Measurements from ENCODE around the gene EXOSC7. TPM values are rescaled to one million over a fixed set of nuclear protein-coding genes. Genes with fewer than 3 reads are reported as not detected.
"Not testable (repeated sequence)": the region's sequence is repeated elsewhere in the genome, so short reads cannot be mapped to it uniquely, and the experiment has no call there.

EXOSC7 gene
- total and polyA plus RNA-seq, 7 donors = 16.2 to 44.3 (median 30.3) TPM

DNA sequence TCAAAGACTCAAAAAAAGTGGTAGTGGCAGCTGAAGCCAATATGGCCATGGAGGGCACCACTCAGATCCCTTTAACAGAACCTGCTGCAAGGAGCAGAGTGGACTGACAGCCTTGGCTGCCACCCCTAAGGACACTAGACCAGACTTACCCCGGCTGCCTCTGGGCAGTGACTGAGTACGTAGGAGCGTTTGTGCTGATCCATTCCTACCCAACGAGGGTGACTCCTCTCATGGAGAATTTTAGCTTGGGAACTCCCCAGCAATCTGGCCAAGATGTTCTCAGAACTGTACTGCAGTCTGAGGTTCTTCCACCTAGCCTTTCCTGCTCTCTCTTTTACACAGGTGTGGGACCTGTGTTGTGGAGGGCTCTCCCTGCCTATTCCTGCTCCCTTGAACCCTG lies 72.2 kb downstream of the EXOSC7 start:
- H3K36me3 ChIP-seq = no peaks in the 10 kb centered on the region
- H3K4me3 ChIP-seq = no peak overlapping the region
- WGBS, 2 donors = 84 to 88% methylated on average over 4 of the region's 4 CpGs
- H3K27me3 ChIP-seq = no peaks in the 10 kb centered on the region
- H3K27ac ChIP-seq = no peak overlapping the region
- H3K9me3 ChIP-seq = no peaks in the 10 kb centered on the region
- intact Hi-C loops (cut with DNase I) = no loop called here
- DNase-seq = no peak
- TF ChIP-seq, protein P1, sequence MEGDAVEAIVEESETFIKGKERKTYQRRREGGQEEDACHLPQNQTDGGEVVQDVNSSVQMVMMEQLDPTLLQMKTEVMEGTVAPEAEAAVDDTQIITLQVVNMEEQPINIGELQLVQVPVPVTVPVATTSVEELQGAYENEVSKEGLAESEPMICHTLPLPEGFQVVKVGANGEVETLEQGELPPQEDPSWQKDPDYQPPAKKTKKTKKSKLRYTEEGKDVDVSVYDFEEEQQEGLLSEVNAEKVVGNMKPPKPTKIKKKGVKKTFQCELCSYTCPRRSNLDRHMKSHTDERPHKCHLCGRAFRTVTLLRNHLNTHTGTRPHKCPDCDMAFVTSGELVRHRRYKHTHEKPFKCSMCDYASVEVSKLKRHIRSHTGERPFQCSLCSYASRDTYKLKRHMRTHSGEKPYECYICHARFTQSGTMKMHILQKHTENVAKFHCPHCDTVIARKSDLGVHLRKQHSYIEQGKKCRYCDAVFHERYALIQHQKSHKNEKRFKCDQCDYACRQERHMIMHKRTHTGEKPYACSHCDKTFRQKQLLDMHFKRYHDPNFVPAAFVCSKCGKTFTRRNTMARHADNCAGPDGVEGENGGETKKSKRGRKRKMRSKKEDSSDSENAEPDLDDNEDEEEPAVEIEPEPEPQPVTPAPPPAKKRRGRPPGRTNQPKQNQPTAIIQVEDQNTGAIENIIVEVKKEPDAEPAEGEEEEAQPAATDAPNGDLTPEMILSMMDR (IDR thresholded peaks at IDR 0.05) = no peak
- TF ChIP-seq POLR2AphosphoS5 (IDR thresholded peaks at IDR 0.05) (no peak), POLR2A (IDR thresholded peaks at IDR 0.05) (no peak), EP300 (IDR thresholded peaks at IDR 0.05) (no peak)
- peaks cover 0 to 8% (median 4%) of the 10 kb centered on the region in 4 donors for H3K4me1 ChIP-seq

DNA sequence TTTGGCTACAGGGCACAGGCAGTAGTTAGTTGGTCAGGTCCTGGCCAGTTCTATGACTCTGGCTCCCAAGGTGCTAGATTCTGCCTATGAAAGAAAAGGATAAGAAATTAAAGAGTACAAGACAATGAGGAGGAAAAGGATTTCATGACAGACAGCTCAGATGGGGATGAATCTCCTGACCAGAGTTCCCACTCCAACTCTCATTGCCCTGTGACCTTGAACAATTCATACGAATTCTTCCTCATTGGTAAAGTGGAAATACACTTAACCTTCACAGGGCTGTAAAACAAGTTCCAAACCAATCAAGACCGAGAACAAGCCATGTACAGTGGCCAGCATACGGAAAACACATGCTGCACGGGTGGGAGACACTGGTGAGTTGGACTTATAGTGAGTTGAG lies 73.8 kb downstream of the EXOSC7 start:
- no peak for TF ChIP-seq POLR2A (IDR thresholded peaks at IDR 0.05)
- no peak for TF ChIP-seq EP300 (IDR thresholded peaks at IDR 0.05)
- TF ChIP-seq, protein P1 (IDR thresholded peaks at IDR 0.05) = no peak
- TF ChIP-seq POLR2AphosphoS5 (IDR thresholded peaks at IDR 0.05) = no peak
- no peaks in the 10 kb centered on the region for H3K27me3 ChIP-seq
- H3K4me1 ChIP-seq = peaks cover 0 to 11% (median 8%) of the 10 kb centered on the region in 4 donors
- intact Hi-C loops (cut with DNase I) = loop anchor here (5.0 kb wide), 1 partner anchor 142 kb away; no protein-coding TSS in a partner anchor
- H3K4me3 ChIP-seq = no peak overlapping the region
- H3K27ac ChIP-seq = no peak overlapping the region
- no peak for DNase-seq
- H3K36me3 ChIP-seq = no peaks in the 10 kb centered on the region
- H3K9me3 ChIP-seq = no peaks in the 10 kb centered on the region
- 49 to 83% methylated on average over 4 of the region's 4 CpGs for WGBS, 2 donors

DNA sequence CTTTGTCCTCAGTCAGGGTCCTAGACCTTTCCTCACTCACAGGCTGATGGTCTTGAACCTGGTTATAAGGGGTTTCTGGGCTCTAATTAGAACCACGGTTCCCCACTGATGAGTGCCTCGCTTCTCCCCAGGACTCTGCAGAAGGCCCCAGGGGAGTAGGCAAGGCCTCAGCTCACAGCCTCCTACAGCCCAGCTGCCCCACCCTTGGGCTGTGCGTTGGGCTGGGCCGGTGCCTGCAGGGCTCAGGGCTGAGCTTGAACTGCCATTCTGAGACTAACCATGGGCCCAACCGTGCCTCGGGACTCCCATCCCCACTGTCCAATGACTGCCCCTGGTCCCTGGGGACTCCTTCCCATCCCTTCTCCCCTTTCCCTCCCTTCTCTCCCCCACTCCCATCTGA lies 75.6 kb downstream of the EXOSC7 start:
- Histone ChIP-seq H3K36me3 (no peaks in the 10 kb centered on the region), H3K4me3 (no peak overlapping the region), H3K4me1 (peaks cover 0 to 30% (median 23%) of the 10 kb centered on the region in 4 donors), H3K9me3 (no peaks in the 10 kb centered on the region), H3K27me3 (no peaks in the 10 kb centered on the region), H3K27ac (no peak overlapping the region)
- intact Hi-C loops (cut with DNase I) = loop anchor here (2.0 to 5.0 kb wide), 2 partner anchors 59 to 141 kb away; no protein-coding TSS in a partner anchor
- 71 to 85% methylated on average over 6 of the region's 6 CpGs for WGBS, 2 donors
- DNase-seq = no peak
- no peak for TF ChIP-seq EP300 (IDR thresholded peaks at IDR 0.05)
- TF ChIP-seq POLR2AphosphoS5 (IDR thresholded peaks at IDR 0.05) = no peak
- TF ChIP-seq, protein P1 (IDR thresholded peaks at IDR 0.05) = no peak
- no peak for TF ChIP-seq POLR2A (IDR thresholded peaks at IDR 0.05)

DNA sequence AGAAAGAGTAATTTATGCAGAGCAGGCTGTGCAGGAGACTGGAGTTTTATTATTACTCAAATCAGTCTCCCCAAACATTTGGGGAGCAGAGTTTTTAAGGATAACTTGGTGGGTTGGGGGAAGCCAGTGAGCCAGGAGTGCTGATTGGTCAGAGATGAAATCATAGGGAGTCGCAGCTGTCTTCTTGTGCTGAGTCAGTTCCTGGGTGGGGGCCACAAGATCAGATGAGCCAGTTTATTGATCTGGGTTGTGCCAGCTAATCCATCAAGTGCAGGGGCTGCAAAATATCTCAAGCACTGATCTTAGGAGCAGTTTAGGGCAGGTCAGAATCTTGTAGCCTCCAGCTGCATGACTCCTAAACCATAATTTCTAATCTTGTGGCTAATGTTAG lies 77.8 kb downstream of the EXOSC7 start:
- not testable (repeated sequence) for H3K36me3 ChIP-seq, H3K4me3 ChIP-seq, H3K27me3 ChIP-seq, DNase-seq, H3K9me3 ChIP-seq
- Histone ChIP-seq H3K4me1 (peaks cover 0 to 44% (median 35%) of the 10 kb centered on the region in 4 donors), H3K27ac (peak overlapping the region in 2 of 4 donors; percentile 73 to 79)
- intact Hi-C loops (cut with DNase I) = loop anchor here (2.0 to 5.0 kb wide), 2 partner anchors 57 to 139 kb away; no protein-coding TSS in a partner anchor
- WGBS, 2 donors = 66 to 85% methylated on average over 1 of the region's 1 CpG

DNA sequence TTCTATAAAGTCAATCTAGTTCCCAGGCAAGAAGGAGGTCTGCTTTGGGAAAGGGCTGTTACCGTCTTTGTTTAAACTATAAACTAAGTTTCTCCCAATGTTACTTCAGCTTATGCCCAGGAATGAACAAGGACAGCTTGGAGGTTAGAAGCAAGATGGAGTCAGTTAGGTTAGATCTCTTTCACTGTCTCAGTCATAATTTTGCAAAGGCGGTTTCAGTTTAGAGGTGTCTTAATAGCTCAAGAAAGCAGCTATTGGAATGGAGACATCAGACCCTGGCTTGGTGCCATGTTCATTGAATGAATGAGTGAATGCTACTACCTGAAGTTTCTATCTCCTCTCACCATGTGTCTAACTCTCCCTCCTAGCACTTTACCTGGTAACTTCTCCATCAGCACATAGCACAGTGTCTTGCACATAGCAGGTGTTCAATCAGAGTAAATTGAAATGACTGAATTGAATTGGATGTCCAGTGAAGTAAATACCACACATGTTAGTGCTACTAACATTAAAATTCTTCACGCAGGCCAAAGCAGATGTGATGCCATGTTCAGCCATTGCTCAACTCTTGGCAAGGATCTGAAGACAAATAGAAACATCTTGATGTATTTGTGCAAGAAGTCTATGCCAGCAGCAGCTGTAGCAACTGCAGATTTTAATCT lies 78.3 kb downstream of the EXOSC7 start:
- Histone ChIP-seq H3K27me3 (no peaks in the 10 kb centered on the region), H3K27ac (peak overlapping the region in 3 of 4 donors; percentile 15 to 79 (median 73)), H3K9me3 (no peaks in the 10 kb centered on the region), H3K4me3 (no peak overlapping the region), H3K36me3 (no peaks in the 10 kb centered on the region), H3K4me1 (peaks cover 0 to 44% (median 35%) of the 10 kb centered on the region in 4 donors)
- intact Hi-C loops (cut with DNase I) = loop anchor here (5.0 kb wide), 1 partner anchor 138 kb away; no protein-coding TSS in a partner anchor
- WGBS, 2 donors = 65 to 86% methylated on average over 3 of the region's 3 CpGs
- peak in 3 of 4 donors; percentile 15 to 52 (median 30) for TF ChIP-seq POLR2AphosphoS5 (IDR thresholded peaks at IDR 0.05)
- no peak for TF ChIP-seq EP300 (IDR thresholded peaks at IDR 0.05)
- no peak for DNase-seq
